HG02798 (cell line): ENCODE data around the gene GPX4.
A peak's percentile ranks its signal among the peaks of the same experiment; 100 is the strongest.

Experiments
- ATAC-seq: cut with Tn5 transposase; IDR thresholded peaks from one replicate; pipeline ENCODE4 v1.9.1; 2021; ENCODE audit warnings: mild to moderate bottlenecking; ENCODE audit not compliant: unreplicated experiment, poor library complexity

GPX4 gene

DNA sequence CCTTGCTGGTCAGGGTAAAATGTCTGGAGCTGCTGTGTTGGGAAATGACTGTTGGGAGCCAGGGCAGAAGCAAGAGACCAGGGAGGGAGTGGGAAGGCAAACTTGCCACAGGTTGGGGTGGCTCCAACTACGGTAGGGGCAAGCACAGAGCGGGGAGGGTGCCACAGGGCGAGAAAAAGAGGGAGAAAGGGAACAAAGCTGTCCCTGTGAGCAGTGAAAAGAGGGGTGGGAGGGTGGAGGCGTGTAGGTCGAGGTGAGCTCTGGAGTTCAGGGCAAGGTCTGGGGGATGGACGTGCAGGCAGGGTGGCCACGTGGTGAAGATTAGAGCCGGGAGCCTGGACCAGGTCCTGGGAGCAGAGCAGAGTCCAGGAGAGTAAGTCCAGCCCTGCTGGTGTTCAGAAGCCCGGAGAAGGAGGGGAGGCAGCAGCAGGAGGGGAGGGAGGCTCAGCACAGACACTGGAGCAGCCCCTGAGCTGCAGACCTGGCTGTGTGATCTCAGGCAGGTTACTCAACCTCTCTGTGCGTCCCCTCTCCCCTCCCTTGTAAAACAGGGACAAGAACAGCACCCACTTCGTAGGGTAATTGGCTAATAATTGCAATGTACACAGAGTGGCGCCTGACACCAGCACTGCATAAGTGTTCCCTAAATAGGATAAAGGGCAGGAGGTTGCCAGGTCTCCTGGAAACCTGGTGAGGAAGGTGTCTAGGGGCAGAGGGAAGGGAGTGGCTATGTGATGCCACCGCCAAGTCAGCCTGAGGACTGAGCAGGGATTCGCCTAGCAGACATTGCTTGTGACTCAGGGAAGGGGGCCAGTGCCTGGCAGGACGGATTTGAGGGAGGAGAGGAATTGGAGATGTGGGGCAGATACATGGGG lies 5.4 kb upstream of the GPX4 start:
- no peak for ATAC-seq

DNA sequence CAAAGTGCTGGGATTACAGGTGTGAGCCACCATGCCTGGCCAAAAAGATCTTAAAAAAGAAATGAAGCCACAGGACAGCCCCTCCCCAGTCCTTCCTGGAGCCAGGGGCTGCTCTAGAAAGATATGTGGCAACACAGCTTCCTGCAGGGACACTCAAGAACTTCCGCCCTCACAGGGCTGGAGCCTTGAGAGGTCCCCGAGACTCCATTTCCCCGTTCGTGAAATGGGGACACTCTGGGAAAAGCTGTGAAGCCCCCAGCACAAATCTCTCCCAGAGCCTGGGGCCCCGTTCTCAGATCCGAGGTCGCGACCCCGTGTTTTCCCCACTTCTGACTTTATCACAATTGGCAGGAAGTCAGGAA lies 2.5 kb upstream of the GPX4 start:
- no peak for ATAC-seq

DNA sequence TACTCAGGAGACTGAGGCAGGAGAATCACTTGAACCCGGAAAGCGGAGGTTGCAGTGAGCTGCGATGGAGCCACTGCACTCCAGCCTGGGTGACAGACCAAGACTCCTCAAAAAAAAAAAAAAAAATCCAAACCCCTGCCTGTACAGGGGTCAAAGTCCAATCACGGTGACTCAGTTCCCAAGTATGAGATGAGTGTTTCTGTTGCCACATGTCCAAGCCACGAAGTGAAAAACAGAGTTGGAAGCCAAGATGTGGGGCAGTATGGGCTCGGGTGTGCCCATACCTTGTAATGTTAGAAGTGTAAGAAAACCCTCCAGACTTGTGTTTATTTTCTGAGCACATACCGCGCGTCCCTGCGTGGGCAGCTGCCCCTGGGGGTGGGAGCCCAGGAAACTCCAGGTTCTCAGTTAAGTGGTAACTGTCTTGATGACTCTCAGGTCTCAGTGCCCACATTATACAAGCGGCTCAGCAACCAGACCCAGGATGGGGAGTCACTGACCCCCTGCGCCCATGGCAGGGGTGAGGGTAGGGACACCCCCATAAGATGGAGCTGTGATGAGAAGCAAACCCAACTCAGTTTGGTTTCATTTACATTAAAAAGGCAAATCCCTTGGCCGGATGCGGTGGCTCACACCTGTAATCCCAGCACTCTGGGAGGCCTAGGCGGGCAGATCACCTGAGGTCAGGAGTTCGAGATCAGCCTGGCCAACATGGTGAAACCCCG lies 1.2 kb upstream of the GPX4 start:
- peak; percentile 22 for ATAC-seq

DNA sequence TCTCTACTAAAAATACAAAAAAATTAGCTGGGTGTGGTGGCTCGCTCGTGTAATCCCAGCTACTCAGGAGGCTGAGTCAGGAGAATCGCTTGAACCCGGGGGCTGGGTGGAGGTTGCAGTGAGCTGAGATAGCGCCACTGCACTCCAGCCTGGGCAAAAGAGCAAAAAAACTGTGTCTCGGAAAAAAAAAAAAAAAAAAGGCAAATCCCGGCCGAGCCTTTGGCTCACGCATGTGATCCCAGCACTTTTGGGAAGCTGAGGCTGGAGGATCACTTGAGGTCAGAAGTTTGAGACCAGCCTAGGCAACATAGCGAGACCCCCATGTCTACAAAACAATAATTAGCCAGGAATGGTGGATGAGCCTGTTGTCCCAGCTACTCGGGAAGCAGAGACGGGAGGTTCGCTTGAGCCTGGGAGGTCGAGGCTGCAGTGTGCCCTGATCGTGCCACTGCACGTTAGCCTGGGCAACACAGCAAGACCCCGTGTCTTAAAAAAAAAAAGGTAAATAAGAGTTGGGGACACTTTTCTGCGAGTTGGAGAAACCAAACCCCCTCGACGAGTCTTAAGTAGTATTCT lies 574 bp upstream of the GPX4 start:
- no peak for ATAC-seq

DNA sequence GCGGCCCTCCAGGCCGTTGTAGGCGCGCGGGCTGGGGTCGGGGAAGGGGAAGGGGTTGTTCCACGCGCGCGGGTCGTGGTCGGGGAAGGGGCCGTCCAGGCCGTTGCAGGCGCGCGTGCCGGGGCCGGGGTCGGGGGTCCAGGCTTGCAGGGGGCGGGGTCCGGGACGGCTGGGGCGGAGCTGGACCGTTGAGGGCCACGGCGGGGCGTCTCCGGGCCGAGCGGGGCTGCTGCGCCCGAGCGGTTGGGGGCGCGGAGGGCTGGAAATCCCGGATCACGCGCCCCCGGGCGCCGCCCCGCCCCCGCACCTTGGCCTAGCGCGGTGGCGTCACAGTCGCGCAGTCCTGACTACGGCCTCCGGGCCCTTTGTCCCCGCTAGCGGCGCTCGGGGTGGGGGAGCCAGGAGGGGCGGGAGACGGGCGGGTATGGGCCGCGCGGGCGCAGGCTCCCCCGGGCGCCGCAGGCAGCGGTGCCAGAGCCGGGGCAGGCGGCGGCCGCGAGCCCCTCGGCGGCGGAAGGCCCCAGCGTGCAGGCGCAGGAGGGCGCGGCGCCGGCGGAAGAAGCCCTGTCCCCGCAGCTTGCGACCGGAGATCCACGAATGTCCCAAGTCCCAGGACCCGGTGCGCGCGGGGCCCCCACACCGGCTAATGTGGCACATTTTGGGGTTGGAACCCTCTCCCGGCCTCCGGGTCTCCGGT lies 665 bp downstream of the GPX4 start:
- peak; percentile 29 for ATAC-seq

DNA sequence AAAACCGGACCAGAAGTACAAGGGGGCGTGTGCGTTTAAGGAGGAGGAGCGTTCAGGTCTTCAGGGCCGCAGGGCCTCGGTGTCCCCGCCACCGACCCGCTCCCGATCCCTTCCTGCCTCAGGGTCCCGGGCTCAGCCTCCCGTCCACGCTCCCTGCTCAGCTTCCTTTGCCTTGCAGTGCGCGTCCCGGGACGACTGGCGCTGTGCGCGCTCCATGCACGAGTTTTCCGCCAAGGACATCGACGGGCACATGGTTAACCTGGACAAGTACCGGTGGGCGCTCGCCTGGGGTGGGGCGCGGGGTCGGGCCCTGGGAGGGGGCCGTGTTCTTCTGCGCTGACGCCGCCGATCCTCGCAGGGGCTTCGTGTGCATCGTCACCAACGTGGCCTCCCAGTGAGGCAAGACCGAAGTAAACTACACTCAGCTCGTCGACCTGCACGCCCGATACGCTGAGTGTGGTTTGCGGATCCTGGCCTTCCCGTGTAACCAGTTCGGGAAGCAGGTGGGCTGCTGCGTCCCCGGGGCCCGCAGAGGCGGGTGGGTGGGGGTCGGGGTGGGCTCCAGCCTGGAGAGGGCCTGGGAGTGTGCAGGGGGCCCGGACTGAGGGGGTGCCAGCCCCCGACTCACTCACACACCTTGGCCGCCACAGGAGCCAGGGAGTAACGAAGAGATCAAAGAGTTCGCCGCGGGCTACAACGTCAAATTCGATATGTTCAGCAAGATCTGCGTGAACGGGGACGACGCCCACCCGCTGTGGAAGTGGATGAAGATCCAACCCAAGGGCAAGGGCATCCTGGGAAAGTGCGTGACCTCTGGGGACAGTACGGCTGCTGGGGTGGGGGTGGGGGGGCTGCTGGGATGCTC lies 1.4 kb downstream of the GPX4 start:
- no peak for ATAC-seq

DNA sequence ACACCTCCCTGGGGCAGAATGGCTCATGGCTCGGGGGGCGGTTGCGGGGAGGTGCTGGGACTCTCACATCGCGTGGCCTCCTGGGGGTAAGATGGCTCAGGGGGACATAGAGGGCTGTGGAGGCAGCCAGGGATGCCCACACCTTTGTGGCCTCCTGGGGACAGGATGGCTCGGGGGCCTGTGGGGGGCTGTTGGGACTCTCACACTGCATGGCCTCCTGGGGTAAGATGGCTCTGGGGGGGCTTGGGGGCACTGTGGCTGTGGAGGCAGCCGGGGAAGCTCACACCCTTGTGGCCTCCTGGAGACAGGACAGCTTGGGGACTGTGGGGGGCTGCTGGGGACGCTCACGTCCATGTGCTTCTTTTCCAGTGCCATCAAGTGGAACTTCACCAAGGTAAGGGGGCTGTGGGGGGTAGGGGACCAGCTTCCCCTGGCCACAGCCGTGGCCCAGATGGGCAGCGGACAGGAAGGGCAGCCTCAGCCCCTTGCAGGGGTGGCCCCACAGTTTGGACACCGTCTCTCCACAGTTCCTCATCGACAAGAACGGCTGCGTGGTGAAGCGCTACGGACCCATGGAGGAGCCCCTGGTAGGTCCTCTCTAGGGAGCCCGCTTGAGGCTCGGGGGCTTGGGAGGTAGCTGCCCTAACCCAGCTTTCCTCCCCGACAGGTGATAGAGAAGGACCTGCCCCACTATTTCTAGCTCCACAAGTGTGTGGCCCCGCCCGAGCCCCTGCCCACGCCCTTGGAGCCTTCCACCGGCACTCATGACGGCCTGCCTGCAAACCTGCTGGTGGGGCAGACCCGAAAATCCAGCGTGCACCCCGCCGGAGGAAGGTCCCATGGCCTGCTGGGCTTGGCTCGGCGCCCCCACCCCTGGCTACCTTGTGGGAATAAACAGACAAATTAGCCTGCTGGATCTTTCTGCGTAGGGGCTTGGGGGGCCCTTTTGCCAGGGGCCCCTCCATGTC lies 2.4 kb downstream of the GPX4 start:
- ATAC-seq, result no peak

DNA sequence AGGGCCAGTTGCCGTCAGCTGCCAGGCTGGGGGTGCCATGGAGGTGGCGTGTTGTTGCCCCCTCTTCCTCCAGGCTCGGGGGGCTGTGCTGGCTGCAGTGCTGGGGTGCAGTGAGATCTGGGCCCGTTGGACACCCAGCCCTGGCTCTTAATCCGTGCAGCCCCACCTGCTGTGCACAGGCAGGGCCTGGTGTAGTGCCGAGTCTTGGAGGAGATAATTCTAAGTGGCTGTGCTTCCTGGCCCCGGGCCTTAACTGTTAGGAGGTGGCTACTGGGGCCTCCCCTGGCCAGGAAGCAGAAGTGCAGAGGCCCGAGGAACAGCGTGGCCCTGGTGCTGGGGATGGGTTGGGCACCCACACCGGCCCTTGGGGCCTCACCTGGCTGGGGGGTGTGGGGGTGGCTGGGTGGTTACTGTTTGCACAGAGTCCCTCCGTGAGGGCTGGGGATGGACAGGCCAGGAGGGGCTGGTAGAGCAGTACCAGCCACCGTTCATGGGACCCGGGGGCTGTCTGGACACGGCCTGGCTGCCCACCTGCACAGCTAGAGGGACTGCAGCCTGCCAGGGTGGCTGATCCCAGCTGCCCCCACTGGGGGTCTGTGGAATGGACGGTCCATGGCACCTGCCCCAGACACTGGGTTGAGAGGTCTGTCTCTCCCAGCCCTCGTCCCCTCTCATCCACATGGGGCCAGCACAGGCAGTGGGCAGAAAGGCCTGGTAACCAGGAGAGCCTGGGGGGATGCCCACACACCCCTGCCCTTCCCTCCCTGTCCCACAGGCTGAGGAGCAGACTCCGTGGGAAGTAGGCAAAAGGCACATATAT lies 3.3 kb downstream of the GPX4 start:
- ATAC-seq, result no peak

DNA sequence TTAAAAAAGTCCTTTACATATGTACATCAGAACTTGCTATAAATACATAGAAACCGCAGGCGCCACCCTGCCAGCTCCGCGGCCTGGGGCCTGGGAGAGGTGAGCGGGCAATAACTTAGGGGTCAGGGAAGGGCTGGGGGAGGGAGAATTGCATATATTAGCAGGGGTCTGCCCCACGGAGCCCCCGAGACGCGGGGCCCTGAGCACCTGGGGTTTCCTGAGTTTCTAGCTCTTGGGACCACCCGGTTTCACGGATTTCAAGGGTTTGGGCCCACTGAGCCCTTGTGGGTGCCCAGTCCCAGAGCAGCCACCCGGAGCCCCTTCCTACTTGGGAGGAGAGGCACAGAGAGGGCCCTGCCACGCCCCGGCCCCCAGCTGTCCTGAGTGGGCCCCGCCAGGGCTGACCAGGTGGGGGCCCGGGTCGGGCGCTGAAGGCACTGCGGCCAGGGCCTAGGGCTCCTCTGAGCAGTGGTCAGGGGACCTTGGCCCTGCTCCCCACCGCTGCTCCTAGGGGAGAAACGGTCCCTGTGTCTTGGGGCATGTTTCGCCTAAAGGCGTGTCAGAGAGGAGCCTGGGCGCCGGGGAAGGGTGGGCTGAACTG lies 4.0 kb downstream of the GPX4 start:
- no peak for ATAC-seq

DNA sequence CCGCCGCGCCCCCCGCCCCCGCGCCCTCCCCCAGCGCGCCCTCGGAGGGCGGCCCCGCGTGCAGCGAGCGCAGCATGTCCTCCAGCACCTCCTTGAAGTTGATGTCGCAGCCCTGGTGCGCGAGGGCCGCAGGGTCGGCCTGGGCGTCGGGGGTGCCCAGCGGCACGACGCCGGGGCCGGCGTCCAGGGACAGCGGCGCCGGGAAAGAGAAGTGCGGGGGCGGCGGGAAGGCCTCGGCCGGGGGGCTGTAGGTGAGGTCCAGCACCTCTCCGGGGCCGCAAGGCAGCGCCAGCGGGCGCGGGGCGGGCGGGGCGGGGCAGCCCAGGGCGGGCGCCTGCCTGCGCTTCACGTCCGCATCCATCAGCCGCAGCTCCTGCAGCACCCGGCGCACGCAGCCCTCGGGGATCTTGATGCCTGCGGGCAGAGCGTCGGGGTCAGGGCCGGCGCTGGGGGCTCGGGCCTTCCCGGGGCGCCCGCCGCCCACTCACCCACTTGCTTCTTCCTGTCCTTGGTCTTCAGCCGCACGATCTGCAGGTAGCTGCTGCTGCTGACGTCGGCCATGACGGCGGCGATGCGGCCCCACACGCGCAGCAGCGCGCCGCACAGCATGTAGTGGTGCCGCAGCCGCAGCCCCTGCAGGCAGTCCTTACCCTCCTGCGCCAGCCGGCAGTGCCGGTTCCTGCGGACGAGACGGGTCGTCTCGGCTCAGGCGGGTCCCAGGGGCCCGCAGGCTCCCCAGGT lies 4.7 kb downstream of the GPX4 start:
- no peak for ATAC-seq

DNA sequence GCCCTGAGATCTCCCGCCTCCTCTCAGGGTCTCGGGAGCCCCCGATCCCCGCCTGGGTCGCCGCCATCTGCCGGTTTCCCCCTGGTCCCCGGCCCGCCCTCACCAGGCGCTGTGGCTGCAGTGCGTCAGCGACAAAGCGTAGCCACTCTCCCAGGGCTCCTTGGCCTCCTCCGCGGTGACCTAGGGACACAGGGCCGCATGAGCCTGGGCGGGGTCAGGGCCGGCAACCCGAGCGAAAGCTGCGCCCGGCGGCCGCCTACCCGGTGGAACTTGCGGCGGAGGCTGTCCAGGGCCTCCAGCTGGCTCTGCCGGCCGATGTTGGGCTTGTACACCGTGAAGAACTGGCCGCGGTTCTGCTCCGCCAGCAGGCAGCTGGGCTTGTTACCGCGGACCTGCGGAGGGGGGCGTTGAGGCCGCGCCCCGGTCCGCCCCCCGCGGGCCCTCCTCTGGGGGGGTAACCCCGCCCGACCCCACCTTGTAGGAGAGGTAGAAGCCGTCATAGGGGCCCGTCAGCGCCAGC lies 5.3 kb downstream of the GPX4 start:
- no peak for ATAC-seq

DNA sequence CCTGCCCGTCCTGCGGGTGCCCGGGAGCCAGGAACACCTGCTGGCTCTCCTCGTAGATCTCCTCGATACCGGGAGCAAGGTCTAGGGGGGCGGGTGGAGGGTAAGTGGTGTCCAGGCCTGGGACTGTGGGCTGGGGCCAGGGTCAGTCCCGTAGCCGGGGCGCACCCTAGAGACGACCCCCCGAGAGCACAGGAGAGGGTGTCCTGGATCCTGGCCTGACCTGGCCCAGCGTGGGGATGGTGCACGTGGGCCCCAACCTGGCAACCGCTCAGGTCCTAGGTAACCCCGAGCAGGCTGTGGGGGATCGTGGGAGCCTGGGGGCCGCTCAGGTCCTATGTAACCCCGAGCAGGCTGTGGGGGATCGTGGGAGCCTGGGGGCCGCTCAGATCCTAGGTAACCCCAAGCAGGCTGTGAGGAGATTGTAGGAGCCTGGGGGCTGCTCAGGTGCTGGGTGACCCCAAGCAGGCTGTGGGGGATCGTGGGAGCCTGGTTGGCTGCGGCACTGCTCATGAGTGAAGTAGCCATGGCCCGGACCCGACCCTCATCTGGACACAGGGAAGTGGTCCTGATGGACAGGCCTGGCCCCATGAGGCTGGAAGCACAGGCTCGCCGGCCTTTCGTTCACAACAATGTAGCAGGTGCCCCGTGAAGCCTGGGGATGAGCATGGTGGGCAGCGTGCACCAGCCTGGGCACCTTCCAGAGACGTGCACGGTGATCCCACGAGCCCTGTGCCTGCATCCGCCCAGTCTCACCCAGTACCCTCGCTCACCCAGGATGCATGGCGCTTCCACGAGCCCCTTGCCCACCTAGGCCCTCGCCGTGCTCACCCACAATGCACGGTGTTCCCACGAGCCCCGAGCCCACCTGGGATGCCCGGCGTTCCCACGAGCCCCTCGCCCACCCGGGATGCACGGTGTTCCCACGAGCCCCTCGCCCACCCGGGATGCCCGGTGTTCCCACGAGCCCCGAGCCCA lies 6.2 kb downstream of the GPX4 start:
- no peak for ATAC-seq

DNA sequence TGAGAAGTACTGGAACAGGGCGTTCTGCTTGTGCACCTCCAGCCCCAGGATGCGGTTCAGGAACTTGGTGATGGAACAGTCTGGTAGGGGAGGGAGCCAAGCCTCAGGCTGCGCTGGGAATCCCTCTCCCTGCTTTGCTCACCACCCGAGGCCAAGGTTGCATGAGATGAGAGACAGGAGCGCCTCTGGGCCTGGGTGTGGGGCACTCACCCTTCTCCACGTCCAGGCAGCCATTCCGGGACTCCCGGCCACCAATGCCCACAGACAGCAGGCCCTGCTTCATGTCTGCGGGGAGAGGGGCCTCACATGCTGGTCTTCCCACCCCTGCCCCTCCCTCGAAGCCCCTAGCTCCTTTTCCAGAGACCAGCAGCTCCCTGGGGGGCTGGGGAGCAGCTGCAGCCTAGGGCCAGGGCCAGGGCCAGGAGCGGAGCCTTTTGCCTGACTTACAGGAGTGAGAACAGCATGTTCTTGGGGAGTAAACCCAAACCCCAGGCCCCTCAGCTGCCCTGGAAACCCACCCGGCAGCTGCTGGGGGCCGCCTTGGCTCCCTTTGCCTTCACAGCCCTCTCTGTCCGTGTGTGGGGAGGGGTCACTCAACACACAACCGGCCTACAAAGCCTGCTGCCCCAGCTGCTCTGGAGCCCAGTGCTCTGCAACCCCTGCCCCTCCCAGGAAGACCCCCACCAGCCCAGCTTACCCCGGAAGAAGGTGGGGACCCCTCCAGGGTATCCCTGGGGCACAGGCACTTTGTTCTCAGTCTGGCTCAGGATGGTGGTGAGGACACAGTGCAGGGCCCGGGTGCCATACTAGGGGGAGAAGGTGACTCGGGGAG lies 7.2 kb downstream of the GPX4 start:
- no peak for ATAC-seq

DNA sequence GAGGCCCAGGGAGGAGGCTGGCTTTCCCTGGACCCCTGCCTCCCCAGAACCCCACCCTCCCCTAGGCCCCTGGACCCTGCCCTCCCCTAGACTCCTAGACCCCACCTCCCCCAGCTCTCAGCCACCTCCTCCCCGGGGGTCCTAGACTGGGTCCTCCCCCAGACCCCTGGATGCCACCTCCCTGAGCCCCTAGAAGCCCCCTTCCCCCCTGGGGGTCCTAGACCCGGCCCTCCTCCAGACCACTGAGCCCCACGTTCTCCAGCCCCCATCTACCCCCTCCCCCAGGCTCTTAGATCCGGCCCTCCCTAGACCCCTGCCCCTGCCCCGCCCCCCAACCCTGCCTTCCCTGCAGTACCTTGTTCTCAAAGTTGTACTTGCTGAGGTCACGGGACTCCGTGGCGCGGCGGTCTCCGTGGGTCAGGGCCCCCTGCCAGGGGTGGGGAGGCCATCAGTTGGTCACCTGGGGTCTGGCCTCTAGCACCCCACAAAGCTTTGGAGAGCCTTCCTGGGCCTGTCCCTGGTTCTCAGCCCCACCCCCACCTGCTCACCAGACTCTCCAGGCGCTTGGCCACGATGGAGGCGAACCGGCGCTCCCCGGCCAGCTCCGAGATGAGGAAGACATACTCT lies 8.0 kb downstream of the GPX4 start:
- ATAC-seq, result no peak
